Neural progenitor cell (in vitro differentiated cells): ENCODE results near the gene ZMAT5.

Experiments used
- EZH2 ChIP-seq: fragments of 200-600 bp; sonication (generic); IDR thresholded peaks from 2 replicates; pipeline ENCODE4 v1.6.1; 2017; ENCODE audit warnings: antibody characterized with exemption, mild to moderate bottlenecking, moderate library complexity
- EZH2phosphoT487 ChIP-seq: fragments of 200-600 bp; sonication (generic); IDR thresholded peaks from 2 replicates; pipeline ENCODE4 v1.6.1; 2017; ENCODE audit warnings: antibody characterized with exemption
- TF ChIP-seq, protein P1 (sequence below): fragments of 200-600 bp; sonication (generic); IDR thresholded peaks from 2 replicates; pipeline ENCODE4 v1.5.1; 2017; ENCODE audit warnings: antibody characterized with exemption, mild to moderate bottlenecking

DNA sequence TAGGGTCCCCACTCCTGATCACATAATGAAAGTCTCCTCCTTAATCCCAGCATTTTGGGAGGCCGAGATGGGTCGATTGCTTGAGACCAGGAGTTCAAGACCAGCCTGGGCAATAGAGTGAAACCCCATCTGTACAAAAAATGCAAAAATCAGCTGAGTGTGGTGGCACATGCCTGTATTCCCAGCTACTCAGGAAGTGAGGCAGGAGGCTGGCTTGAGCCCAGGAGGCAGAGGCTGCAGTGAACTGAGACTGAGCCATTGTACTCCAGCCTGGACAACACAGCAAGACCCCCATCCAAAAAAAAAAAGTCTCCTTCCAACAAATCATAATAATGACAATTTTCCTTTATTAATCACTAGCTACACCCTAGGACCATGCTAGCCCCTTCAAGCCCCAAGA lies 15.1 kb downstream of the ZMAT5 start:
- TF ChIP-seq EZH2phosphoT487 = no peak
- TF ChIP-seq, protein P1, sequence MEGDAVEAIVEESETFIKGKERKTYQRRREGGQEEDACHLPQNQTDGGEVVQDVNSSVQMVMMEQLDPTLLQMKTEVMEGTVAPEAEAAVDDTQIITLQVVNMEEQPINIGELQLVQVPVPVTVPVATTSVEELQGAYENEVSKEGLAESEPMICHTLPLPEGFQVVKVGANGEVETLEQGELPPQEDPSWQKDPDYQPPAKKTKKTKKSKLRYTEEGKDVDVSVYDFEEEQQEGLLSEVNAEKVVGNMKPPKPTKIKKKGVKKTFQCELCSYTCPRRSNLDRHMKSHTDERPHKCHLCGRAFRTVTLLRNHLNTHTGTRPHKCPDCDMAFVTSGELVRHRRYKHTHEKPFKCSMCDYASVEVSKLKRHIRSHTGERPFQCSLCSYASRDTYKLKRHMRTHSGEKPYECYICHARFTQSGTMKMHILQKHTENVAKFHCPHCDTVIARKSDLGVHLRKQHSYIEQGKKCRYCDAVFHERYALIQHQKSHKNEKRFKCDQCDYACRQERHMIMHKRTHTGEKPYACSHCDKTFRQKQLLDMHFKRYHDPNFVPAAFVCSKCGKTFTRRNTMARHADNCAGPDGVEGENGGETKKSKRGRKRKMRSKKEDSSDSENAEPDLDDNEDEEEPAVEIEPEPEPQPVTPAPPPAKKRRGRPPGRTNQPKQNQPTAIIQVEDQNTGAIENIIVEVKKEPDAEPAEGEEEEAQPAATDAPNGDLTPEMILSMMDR = no peak
- no peak for TF ChIP-seq EZH2
